HG02970 (cell line): Measurements from ENCODE around the gene TMEM144.
A peak's percentile ranks its signal among the peaks of the same experiment; 100 is the strongest.

Source experiments
- ATAC-seq: cut with Tn5 transposase; IDR thresholded peaks from one replicate; pipeline ENCODE4 v1.9.1; 2021; ENCODE audit warnings: mild to moderate bottlenecking, moderate library complexity, moderate number of reproducible peaks; ENCODE audit not compliant: unreplicated experiment, low FRiP score

TMEM144 gene

GRCh38 chr4:158209825-158210807 lies at the start of gene TMEM144:
TMEM144 (plus strand) TSS chr4:158210486; CDS start chr4:158212668, 2,182 bp downstream.
- peak; percentile 79 for ATAC-seq

DNA sequence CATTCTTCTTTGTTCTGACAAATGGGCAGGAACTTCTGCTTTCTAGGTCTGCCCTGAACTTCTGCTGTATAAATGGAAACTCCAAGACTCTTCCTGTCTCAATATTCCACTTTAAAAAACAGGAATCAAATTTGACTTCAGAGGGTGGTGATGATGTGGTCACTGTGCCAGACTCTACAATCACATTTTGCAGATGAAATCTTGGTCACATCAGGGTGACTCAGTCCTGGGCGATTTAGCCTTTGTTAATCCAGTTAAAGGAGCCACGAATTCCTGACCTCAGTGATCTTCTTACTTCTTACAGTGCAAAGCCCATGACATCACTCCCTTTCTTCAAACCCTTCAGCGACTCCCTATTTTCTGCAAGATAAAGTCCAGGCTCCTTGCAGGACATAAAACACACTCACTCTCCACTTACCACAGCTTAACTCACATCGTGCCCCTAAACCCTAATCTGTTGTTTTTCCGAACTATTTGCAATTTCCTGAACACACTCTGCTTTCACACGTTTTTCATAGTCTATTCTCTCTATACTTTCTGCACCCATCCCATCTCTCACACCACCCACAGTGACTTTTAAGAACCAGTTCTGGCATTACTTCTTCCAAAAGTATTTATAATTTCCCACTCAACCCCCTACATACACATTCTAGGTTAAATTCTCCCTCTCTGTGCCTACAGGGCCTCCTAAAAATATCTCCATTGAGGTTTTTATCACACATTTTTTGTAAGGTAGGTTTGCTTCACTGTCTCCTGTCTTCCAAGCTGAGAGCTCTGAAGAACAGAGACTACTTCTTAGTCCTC lies 48.5 kb upstream of the TMEM144 start:
- ATAC-seq, result no peak

DNA sequence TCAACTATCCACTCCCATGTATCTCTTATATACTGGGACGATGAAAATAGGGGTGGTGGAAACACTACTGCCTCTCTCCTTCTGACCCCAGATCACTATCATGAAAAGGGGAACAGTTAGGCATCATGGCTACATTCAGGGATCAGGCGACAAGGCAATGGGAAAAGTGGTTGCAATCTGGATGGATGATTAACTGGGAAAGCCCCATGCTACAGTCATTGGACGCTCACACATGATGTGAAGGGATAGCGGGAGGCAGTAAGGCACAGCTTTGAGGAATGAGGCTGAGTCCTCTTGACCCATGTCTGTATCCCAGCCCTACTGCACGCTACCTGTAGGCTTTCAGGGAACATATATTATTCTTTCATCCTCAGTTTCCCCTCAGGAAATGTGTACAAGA lies 47.7 kb upstream of the TMEM144 start:
- ATAC-seq, result no peak

DNA sequence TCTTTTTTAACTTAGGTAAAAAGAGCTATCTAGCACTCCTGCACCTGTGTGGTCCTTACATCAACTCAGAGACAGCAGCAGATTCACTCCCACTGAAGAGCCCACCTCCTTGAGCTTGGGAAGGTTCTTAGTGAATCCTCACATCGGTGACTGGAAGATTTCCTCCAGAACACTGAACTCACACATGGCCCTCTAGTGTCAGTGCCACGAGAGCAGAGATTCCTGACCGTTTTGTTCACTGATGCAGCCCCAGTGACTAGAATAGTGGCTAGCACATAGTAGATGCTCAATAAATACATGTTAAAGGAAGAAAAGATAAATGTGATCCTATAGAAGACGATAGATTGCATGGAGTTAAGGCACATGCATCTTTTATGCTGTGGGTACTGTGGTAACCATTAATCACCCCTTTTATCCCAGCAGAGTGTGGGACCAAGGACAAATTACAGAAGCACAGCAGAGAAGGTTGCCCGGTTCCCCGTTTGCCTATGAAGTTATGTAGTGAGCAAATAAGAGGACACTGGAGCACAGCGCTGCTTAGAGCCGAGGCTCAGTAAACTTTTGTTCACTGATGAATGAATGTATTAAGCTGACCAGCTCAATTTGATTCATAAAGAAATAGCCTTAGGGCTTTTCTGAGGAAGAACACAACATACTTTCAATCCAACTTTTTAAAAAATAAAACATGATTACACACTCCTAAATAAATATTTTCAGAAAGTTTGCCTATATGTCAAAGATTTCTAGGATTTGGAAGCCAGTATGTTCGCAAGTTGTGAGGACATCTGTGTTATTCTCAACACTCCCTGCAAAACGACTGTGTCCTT lies 46.1 kb upstream of the TMEM144 start:
- no peak for ATAC-seq

GRCh38 chr4:158164768-158165213 lies 45.5 kb upstream of the TMEM144 start:
- ATAC-seq, result no peak

DNA sequence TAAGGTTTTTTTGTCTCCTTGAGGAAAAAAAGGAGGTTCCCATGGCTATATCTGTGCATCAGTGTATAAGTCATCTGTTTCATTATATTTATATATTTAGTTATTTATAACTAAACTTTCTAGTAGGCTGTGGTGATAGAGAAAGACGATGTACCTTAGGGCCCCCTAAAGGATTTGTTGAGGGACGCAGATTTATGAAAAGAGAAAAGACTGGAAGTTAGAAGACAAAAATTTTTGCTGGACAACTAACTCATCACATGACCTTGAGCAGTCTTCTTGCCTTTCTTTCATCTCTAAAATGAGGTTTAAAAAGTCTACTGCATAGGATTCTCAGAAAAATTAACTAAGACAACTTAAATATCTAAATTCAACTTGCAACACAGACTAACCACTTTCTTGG lies 43.6 kb upstream of the TMEM144 start:
- ATAC-seq, result no peak

DNA sequence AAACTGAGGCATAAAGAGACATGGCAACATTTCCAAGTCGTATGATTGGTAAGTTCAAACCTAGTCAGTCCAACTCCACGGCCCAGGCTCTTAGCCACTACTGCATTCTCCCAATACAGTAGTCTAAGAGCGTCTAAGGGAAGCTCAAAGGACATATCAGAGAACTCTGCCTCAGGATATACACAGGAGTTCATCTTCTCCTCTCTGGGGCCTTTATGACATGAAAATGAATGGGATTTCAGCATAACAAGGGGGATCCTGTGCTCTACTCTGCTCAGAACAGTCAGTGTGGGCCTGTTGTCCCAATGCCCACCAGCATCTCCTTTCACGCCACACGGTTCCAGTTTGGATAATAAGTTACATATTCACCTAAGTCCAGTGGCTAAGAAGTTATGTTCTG lies 41.7 kb upstream of the TMEM144 start:
- no peak for ATAC-seq

DNA sequence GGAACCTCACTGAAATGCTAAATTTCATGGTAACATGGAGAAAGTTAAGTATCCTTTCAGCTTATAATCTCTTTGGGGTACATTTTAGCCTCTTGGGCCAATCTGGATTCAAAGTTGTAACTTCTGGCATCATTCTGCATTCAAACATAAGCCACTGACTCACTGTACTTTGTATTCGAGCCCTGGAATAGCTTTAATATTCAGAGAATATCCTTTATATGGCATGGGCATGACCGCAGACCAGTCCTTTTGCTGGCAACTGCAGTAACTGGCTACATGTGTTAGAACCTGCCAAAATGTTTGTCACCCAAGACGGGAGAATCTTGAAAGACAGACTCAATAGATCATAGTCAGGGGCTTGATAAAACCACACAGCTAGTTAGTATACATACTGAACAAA lies 40.8 kb upstream of the TMEM144 start:
- ATAC-seq, result no peak

DNA sequence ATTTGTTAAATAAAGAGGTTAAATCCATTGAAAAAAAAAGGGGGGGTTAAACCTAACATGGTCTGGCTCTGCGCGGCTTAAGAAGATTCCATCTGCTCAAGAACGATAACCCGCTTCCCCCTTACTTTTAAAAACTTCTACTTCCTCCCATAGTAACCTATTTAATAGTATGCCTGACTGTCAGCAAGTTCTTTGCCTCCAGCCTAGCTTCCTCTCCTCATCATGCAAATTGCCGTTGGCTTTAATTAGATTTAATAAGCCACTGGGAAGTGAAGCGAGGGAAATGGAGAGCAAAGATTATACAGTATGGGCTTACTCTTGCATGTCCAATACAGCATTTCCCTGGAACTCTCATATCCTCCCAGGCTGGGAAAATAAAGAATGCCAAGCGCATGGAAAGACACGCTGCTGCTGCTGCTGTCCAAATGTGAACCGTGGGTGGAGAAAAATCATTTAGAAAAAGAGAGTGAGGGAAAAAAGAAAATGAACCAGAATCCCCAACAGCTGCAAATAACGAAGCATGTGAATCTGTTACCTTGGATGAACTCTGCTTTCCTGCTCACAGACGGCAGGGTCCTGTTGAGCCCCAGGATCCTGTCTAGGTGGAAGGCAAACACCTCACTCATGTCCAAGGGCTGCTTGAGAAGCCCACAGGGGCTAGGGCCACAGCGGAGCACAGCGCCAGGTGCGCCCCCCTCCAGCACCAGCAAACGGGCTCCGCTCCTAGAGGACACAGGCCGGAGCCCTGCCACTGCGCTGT lies 40.2 kb upstream of the TMEM144 start:
- no peak for ATAC-seq

DNA sequence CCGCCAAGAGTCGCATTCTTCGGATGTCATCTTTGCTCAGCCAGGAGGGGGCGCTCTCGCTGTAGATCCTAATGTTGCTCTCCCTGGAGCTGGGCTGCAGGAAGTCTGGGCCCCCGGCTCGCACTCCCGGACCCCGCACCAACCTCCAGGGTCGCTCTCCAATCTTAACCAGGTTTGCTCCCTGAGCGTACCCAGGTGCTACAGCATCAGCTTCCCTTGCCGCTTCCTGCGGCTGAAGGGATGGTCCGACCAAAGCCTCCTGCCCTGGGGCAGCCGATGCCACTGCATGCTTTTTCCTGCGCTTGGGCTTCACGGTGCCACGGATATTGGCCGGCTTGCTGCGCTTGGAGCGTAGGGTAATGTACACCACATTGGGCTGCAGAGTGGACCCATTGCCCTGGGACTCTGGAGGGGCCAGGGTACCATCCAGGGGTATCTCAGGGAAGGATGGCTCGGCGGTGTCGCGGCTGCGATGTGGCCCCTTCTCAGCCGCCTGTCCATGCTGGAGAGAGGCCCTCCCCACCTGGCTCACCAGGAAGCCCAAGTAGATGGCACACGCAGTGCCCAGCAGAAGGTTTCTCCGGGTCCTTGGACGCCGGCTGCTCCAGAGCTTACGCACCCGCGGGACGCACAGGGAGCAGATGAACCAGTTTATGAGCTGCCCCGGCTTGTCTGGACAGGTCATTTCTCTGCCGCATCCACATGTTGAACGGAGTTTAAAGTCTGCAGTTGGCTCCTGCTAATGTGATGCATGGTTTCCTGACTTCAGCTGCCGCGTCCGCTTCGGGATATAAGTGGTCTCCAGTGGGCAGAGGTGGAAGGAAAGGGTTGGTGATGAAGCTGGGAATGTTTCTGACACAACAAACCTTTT lies 39.4 kb upstream of the TMEM144 start:
- ATAC-seq, result no peak

DNA sequence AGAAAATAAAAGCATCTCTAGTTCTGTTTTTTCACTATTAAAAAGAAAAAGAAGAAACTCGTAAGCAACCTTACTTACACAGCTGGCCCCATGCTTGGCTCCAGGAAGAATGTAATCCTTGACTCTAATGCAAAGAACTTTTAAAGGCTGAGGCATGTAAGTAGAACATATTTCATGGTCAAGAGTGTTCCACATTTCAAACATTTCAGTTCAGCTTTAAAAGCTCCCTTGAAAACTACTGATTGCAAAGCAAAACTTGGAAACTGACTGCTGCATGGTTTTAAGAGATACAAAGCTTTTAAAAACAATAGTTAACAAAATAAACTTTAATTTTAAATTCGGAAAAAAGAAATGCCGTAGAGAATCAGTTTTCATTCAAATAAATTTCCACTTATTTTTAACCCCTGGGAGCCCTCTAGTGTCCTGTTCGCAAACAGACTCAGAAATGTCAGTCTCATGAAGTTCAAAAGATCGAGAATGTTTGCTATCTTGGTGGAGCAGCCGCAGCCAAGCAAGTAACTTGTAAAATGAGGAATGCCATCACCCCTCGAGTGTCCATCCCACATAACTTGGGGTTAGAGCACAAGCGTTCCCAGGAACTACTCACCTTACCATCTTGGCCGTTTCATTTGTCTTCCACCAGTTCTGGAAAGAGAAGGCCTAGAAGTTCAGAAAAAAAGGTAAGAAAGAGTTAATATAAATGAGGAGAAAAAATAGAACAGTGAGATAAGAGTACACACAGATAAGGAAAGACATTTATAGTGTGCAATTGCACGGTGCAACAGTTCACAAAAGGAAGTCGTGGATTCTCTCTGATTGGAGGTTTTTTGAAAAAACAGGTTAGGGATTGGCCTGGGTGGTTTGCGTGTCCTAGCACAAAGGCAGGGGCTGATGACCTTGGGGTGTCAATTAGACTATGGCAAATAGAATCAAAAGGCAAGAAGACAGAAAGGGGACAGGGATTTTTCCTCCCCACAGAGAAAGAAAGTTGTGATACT lies 37.7 kb upstream of the TMEM144 start, which contains the start of gene GASK1B:
Gene GASK1B, minus strand, starts transcription at position 765 of the 998 bp plus-strand sequence. CDS start 1,650 bp downstream, outside the sequence.
- no peak for ATAC-seq

DNA sequence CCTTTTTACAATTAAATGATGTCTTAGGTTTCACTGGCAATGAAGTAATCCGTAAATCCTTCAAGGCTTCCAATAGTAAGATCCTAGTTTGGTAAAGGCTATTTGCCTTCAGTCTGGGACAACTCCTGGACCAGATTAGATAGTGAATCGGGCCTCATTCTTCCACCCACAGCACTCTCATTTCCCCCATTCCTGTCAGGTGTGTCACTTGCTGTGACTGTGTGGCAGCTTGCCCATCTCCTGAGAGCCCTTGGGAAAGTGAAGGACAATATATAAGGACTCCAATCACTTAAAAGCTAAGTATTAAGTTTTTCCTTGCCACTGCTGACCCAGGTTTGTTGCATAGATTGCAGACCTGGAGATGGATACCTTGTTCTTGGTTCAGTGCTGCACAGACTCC lies 34.2 kb upstream of the TMEM144 start:
- ATAC-seq, result no peak

GRCh38 chr4:158176776-158177175 lies 33.5 kb upstream of the TMEM144 start:
- ATAC-seq, result no peak

GRCh38 chr4:158179465-158179864 lies 30.8 kb upstream of the TMEM144 start:
- no peak for ATAC-seq

DNA sequence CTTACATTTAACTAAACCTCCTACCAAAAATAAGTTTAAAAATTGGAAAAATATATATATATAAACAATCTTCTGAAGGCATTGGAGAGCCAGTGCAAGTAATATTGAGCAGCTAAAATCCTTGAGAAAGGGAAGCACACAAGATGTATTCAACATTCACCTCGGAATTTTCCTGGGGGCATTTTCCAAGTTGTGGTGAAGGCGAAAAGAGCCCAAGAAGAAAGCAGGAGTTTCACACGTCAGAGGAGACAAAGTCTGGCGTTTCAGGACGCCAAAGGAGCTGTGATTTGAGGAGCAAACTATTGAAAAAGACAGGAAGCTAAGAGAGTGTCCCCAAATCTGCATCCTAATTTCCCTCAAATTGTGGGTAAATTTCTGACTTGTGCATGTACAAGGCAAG lies 28.4 kb upstream of the TMEM144 start:
- no peak for ATAC-seq

- no peak for ATAC-seq
Observed at GRCh38 chr4:158182736-158183135, 27.6 kb upstream of the TMEM144 start.

DNA sequence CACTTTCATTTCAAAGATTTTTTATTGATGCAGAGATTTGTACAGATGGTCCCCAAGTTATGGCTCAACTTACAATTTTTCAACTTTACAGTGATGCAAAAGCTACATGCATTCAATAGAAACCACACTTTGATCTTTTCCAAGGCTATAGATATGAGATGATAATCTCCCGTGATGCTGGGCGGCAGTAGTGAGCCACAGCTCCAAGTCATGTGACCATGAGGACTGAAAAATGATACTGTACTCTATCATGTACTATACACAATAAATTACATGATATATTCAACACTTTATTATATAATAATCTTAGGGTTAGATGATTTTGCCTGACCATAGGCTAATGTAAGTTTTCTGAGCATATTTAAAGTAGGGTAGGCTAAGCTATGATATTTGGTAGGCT lies 23.5 kb upstream of the TMEM144 start:
- no peak for ATAC-seq
